ENCODE measurements around the gene USH1G. TPM values are rescaled to one million over a fixed set of nuclear protein-coding genes. Genes with fewer than 3 reads are reported as not detected.

USH1G gene
- total and polyA plus RNA-seq, 12 donors, result 0.40 to 5.0 (median 1.2) TPM

DNA sequence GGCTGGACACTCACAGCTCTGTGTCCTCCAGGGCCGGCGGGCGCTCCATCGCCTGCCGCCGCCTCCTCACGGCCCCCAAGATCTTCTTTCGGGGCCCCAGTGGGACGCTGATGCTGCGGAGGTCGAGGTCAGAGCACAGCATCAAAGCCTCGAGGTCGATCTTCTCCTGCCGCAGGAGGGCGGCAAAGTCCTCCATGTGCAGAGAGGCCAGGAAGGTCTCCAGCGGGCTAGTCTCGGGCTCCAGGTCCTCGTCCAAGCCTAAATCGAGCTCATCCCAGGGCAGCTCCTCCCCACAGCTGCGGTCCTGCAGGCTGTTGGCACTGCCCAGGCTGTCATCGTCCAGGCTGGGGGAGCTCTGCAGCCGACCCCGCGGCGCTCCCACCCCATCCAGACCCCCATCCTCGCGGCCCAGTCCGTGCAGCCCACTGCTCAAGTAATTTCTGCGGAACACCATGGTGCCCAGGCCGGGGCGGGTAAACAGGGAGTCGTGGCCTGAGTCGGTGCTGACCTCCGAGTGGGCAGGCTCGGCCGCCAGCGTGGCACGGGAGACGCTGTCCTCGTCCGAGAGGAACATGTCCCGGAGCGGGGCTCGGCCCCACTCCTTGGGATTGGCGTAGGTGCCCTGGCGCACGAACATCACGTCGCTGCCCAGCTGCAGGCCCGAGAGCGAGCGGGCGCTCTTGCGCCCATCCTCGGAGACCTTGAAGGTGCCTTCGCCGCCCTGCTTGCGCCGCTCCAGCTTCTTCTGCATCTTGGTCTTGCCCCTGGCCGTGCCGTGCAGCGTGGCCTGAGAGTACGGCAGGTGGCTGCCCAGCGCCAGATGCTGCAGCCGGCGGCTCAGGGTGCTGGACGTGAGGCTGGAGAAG, 3.4 kb downstream of the USH1G start:
- intact Hi-C loops (cut with DNase I), result loop anchor here (5.0 kb wide), 1 partner anchor 38 kb away; no protein-coding TSS in a partner anchor

DNA sequence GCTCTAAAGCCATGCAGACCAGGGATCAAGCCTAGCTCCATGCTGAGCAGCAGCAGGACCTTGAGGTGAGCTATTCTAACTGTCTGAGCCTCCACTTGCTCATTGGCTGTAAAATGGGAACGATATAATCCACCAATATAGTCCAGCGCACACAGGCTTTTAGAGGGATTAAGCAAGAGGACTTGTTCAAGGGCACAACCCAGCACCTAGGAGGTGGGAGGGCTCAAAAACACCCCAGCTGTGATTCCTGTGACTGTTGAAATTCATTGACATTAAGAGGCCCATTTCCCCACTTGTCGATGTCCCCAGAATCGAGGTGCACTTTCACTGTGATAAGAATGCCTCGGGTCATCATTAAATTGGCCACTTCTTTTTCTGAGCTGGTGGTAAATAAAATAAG, 4.1 kb downstream of the USH1G start:
- Histone ChIP-seq H3K4me3 (no peak overlapping the region), H3K27ac (no peak overlapping the region), H3K27me3 (peaks cover 3% of the 10 kb centered on the region), H3K9me3 (replicated peaks in 1 of 3) (no peaks in the 10 kb centered on the region), H3K36me3 (replicated peaks in 1 of 2) (no peaks in the 10 kb centered on the region), H3K4me1 (replicated peaks in 1 of 2) (peaks cover 13% of the 10 kb centered on the region in 2 donors)
- DNase-seq, result no peak
- 79 to 90% (median 82%) methylated on average over 4 to 5 of the region's 5 CpGs for WGBS, 4 donors
- intact Hi-C loops (cut with DNase I), result no loop called here
- TF ChIP-seq POLR2A (IDR thresholded peaks at IDR 0.05), result no peak
- TF ChIP-seq, protein P1, sequence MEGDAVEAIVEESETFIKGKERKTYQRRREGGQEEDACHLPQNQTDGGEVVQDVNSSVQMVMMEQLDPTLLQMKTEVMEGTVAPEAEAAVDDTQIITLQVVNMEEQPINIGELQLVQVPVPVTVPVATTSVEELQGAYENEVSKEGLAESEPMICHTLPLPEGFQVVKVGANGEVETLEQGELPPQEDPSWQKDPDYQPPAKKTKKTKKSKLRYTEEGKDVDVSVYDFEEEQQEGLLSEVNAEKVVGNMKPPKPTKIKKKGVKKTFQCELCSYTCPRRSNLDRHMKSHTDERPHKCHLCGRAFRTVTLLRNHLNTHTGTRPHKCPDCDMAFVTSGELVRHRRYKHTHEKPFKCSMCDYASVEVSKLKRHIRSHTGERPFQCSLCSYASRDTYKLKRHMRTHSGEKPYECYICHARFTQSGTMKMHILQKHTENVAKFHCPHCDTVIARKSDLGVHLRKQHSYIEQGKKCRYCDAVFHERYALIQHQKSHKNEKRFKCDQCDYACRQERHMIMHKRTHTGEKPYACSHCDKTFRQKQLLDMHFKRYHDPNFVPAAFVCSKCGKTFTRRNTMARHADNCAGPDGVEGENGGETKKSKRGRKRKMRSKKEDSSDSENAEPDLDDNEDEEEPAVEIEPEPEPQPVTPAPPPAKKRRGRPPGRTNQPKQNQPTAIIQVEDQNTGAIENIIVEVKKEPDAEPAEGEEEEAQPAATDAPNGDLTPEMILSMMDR (IDR thresholded peaks at IDR 0.05), result no peak

More for the DNA sequence above, 3.4 kb downstream of the USH1G start:
- H3K9me3 ChIP-seq (replicated peaks in 1 of 3), result no peaks in the 10 kb centered on the region
- no peaks in the 10 kb centered on the region for H3K36me3 ChIP-seq (replicated peaks in 1 of 2)
- H3K27me3 ChIP-seq, result peaks cover 11% of the 10 kb centered on the region
- no peak for DNase-seq
- H3K27ac ChIP-seq, result no peak overlapping the region
- WGBS, 4 donors, result 70 to 94% (median 81%) methylated on average over 22 to 67 of the region's 67 CpGs
- peaks cover 13 to 19% of the 10 kb centered on the region in 2 donors for H3K4me1 ChIP-seq (replicated peaks in 1 of 2)
- H3K4me3 ChIP-seq, result no peak overlapping the region
- TF ChIP-seq POLR2A (IDR thresholded peaks at IDR 0.05), result no peak
- TF ChIP-seq, protein P1 (IDR thresholded peaks at IDR 0.05), result no peak

DNA sequence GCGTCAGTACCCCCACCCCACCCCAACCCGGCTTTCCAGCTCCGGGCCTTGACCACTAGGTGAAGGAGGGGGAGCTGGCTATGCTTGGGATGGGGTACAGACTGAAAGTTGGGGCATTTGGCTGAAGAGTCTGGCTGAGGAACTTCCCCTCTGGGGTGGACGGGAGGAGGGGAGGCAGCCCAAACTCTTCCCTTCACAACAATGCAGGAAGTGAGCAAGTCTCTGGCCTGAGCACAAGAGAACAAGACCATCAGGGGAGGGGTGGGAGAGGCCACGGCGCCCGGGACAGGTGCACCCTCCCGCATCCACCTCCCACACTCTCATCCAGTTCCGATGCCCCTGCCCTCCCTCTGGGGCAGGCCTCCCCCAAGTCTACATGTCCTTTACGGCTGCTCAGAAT, 5.6 kb downstream of the USH1G start:
- Histone ChIP-seq H3K27me3 (no peaks in the 10 kb centered on the region), H3K4me3 (no peak overlapping the region), H3K36me3 (replicated peaks in 1 of 2) (no peaks in the 10 kb centered on the region), H3K27ac (no peak overlapping the region), H3K4me1 (replicated peaks in 1 of 2) (no peaks in the 10 kb centered on the region), H3K9me3 (replicated peaks in 1 of 3) (no peaks in the 10 kb centered on the region)
- 63 to 79% (median 73%) methylated on average over 6 to 10 of the region's 10 CpGs for WGBS, 4 donors
- TF ChIP-seq, protein P1 (IDR thresholded peaks at IDR 0.05), result no peak
- TF ChIP-seq POLR2A (IDR thresholded peaks at IDR 0.05), result no peak
- intact Hi-C loops (cut with DNase I), result no loop called here
- DNase-seq, result peak in 1 of 7 donors; percentile 30

DNA sequence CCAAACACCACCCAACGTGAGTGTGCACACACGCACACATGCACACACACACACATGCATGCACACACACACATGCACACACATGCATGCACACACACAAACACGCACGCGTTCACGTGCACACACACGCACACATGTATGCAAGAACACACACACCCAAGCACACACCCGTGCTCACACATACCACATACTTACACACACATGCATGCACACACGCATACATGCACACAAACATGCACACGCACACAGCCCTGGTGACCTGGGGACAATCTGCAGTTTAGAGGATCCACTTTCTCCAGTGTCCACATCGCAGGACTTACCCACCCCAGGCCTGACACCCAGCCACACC, 6.2 kb downstream of the USH1G start:
- Histone ChIP-seq H3K36me3 (replicated peaks in 1 of 2) (no peaks in the 10 kb centered on the region), H3K27me3 (no peaks in the 10 kb centered on the region), H3K4me1 (replicated peaks in 1 of 2) (no peaks in the 10 kb centered on the region), H3K27ac (no peak overlapping the region), H3K4me3 (no peak overlapping the region), H3K9me3 (replicated peaks in 1 of 3) (no peaks in the 10 kb centered on the region)
- TF ChIP-seq, protein P1 (IDR thresholded peaks at IDR 0.05), result no peak
- no peak for DNase-seq
- WGBS, 4 donors, result 90 to 94% (median 91%) methylated on average over 9 to 11 of the region's 11 CpGs
- intact Hi-C loops (cut with DNase I), result no loop called here

Data from adrenal gland (tissue), 12 donors.